22Rv1 (cell line): ENCODE measurements around the gene HERPUD1.
"Not testable (repeated sequence)": the region's sequence is repeated elsewhere in the genome, so short reads cannot be mapped to it uniquely, and the experiment has no call there.

Experiments used
- H3K27ac ChIP-seq: fragments of 450-650 bp; 2 replicates; pipeline ENCODE4 v1.5.1; 2017
- CTCF ChIP-seq: fragments of 450-650 bp; IDR thresholded peaks from 2 replicates; pipeline ENCODE4 v1.5.1; 2017; ENCODE audit warnings: mild to moderate bottlenecking
- ZFX ChIP-seq: fragments of 450-650 bp; IDR thresholded peaks from 2 replicates; pipeline ENCODE4 v1.6.1; 2017; ENCODE audit warnings: antibody characterized with exemption, borderline replicate concordance

Gene HERPUD1

GRCh38 chr16:56988948-56989945, 57.3 kb downstream of the HERPUD1 start, which contains the start of gene NLRC5:
TSS of gene NLRC5 (plus strand) at chr16:56989557. CDS start at chr16:57020713, 31,156 bp downstream.
- H3K27ac ChIP-seq, result no peak within 1 kb of the TSS
- TF ChIP-seq ZFX (no peak), CTCF (no peak; the same call in 1 of the 2 replicates)

- no peak for TF ChIP-seq CTCF
- no peak overlapping the region for H3K27ac ChIP-seq
Observed at GRCh38 chr16:56989988-56990387, 58.0 kb downstream of the HERPUD1 start.

- no peak for TF ChIP-seq ZFX
- TF ChIP-seq CTCF, result no peak
- H3K27ac ChIP-seq, result no peak overlapping the region
Observed at GRCh38 chr16:56990407-56991286, 58.7 kb downstream of the HERPUD1 start.

GRCh38 chr16:56992431-56992830, 60.5 kb downstream of the HERPUD1 start:
- H3K27ac ChIP-seq, result not testable (repeated sequence)

GRCh38 chr16:56993204-56993603, 61.3 kb downstream of the HERPUD1 start:
- no peak overlapping the region for H3K27ac ChIP-seq
- TF ChIP-seq CTCF (no peak), ZFX (no peak)

- no peak overlapping the region for H3K27ac ChIP-seq
- no peak for TF ChIP-seq CTCF
- no peak for TF ChIP-seq ZFX
Observed at GRCh38 chr16:56994311-56994710, 62.4 kb downstream of the HERPUD1 start.
